Uterus (tissue), 2 donors: ENCODE results near the gene CCL21.

Experiments used
- CTCF ChIP-seq, 4 experiments: fragments of 200-600 bp in 2 of 4; fragments of 450-650 bp in 2 of 4; sonication (generic) in 2 of 4; IDR thresholded peaks; one replicate each; pipeline ENCODE4 v1.5.1; 2016 to 2019; ENCODE audit warnings: antibody characterized with exemption in 4 of 4, mild to moderate bottlenecking in 2 of 4, moderate library complexity in 1 of 4
- POLR2A ChIP-seq, 2 donors: fragments of 450-650 bp; IDR thresholded peaks; one replicate each; pipeline ENCODE4 v1.6.1; 2016; ENCODE audit warnings: antibody characterized with exemption in 2 of 2, mild to moderate bottlenecking in 1 of 2, moderate library complexity in 1 of 2

GRCh38 chr9:34719021-34719768 lies 9.3 kb upstream of the CCL21 start:
- TF ChIP-seq CTCF (IDR thresholded peaks at IDR 0.05) (no peak), POLR2A (IDR thresholded peaks at IDR 0.05) (no peak)
